Sigmoid colon (tissue), 4 donors: ENCODE data around the gene GATA2.

Experiments
- EP300 ChIP-seq, 4 donors: sonication (generic); formaldehyde crosslinking; IDR thresholded peaks; one replicate each; pipeline ENCODE4 v1.6.1; 2017; ENCODE audit warnings: antibody characterized with exemption in 4 of 4
- POLR2A ChIP-seq, 2 donors: fragments of 450-650 bp; IDR thresholded peaks; one replicate each; pipeline ENCODE4 v1.6.1; 2016; ENCODE audit warnings: antibody characterized with exemption in 2 of 2, mild to moderate bottlenecking in 2 of 2, moderate library complexity in 2 of 2
- TF ChIP-seq, protein P1 (sequence below), 4 experiments: fragments of 450-650 bp in 3 of 4; fragments of 200-600 bp in 1 of 4; IDR thresholded peaks; one replicate each; pipeline ENCODE4 v1.5.1; 2016 to 2019; ENCODE audit warnings: antibody characterized with exemption in 4 of 4, mild to moderate bottlenecking in 3 of 4, moderate library complexity in 2 of 4

DNA sequence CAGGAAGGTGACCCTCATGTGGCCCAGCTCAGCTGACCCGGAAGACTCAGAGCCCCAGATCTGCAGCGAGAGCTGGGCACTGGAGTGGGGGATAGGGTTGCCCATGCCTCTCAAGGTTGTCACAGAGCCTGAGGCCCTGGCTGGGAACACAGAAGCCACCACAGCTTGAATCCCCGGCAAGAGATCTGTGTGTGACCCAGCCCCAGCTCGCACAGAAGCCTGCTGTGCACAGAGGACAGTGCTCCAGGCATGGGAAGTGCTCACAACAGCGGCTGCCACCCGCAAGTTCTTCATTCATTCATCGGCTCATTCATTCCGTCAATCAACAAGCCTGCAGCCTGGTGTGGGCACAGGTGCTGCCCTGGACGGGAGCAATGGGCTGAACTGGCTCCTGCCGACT is 62.7 kb downstream of the GATA2 start:
- TF ChIP-seq, protein P1, sequence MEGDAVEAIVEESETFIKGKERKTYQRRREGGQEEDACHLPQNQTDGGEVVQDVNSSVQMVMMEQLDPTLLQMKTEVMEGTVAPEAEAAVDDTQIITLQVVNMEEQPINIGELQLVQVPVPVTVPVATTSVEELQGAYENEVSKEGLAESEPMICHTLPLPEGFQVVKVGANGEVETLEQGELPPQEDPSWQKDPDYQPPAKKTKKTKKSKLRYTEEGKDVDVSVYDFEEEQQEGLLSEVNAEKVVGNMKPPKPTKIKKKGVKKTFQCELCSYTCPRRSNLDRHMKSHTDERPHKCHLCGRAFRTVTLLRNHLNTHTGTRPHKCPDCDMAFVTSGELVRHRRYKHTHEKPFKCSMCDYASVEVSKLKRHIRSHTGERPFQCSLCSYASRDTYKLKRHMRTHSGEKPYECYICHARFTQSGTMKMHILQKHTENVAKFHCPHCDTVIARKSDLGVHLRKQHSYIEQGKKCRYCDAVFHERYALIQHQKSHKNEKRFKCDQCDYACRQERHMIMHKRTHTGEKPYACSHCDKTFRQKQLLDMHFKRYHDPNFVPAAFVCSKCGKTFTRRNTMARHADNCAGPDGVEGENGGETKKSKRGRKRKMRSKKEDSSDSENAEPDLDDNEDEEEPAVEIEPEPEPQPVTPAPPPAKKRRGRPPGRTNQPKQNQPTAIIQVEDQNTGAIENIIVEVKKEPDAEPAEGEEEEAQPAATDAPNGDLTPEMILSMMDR (IDR thresholded peaks at IDR 0.05), result no peak
- no peak for TF ChIP-seq EP300 (IDR thresholded peaks at IDR 0.05)
- no peak for TF ChIP-seq POLR2A (IDR thresholded peaks at IDR 0.05)
